RPMI7951 (cell line): ENCODE results near the gene WIPF3. TPM values are rescaled to one million over a fixed set of nuclear protein-coding genes. Genes with fewer than 3 reads are reported as not detected.

Source experiments
- DNase-seq: peaks from one replicate; pipeline ENCODE4 v3.0.0-alpha.2; 2012; ENCODE audit warnings: low read depth
- total RNA-seq: library from RNA; depleted of rRNA; stranded (reverse); fragments of >200 nt; shearing (Covaris generic); gene quantifications from 2 replicates; pipeline ENCODE4 v1.2.3, GENCODE V29; 2014

WIPF3 gene
- total RNA-seq, 1 experiment from 2014 or later, result not detected

DNA sequence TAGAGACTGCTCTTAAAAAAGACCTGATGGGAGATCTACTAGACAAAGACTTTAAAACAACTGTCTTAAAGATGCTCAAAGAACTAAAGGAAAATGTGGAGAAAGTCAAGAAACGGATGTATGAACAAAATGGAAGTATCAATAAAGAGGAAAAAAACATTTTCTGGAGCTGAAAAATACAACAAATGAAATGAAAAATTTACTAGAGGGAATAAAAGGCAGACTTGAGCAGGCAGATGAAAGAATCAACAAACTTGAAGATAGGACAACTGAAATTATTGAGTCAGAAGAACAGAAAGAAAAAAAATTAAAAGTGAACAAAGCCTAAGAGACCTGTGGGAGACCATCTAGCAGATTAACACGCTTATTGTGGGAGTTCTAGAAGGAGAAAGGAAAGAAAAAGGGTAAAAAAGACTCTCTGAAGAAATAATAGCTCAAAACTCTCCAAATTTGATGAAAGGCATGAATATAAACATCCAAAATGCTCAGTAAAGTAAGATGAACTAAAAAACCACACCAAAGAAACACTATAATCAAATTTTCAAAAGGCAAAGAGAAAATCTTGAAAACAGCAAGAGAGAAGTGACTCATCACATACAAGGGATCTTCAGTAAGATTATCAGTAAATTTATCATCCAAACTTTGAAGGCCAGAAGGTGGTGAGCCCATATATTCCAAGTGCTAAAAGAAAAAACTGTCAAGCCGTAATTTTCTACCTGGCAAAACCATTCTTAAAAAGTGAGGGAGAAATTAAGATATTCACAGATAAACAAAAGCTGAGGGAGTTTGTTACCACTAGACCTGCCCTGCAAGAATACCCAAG is 100.1 kb downstream of the WIPF3 start:
- DNase-seq, result no peak

DNA sequence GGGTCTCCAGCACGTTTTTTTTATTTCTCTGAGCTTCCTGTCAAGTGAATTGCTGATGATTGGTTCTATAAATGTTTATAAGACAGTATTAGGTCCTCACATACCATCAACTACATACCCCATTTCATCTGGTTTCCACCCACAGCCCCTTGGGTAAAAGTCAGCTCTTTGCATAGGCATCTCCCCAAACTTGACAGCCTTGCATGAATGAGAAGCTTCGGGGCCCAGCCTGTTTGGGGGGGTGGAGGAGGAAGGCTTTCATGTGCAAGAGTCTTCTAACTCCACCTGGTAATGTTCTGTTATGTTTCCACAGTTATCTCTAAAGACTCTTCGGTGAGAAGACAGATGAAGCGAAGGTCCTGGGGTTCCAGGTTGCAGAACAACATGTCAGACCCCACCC is 107.9 kb downstream of the WIPF3 start:
- no peak for DNase-seq

DNA sequence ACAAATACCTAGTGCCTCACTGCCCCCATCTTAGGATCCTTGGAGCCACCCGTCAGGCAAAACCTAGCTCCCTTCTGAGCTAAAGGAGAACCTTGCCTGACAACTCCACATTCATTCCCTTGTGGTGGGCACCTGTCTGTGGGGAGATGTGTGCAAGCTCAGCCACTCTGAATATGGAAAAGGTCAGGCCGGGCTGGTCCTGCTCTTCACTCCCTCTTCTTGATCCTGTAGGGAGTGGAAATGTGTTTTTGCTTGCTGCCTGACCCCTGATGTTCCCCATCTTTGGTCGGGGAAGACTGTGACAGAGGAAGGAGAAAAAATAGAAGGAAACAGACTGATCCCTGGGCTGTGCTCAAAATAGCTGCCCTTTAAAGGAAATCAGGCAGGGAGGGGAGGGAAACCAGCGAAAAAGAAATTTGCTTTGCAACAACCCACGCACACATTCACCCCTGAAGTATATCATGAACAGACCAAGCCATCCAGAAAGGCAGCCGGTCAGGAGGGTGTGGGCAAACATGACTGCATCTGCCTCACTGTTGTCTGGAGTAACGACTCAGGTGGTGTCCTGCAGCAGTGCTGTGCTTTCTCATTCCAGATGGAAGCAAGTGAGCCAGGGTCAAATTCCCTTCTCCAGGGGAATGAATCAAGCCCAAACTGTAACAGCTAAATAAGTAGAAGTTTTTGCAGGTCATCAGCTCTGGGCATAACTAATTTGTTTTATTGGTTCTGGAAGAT is 109.3 kb downstream of the WIPF3 start:
- no peak for DNase-seq

DNA sequence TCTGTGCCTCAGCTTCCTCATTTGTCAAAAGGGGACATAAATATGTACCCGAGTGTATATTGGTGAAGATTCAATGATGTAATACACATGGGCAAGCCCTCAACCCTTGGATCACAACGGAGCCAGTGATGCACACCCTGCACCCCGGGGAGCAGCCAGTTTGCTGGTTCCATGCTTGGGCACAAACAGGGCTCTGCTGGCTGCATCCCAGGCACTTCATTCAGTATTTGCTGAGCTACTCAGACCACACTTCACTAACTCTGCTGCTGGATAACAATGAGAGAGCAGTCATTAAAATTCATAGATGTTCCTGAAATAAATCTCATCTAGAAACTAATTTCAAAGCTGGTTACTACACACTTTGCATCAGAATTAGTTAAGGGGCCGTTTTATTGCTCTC is 111.3 kb downstream of the WIPF3 start:
- no peak for DNase-seq

DNA sequence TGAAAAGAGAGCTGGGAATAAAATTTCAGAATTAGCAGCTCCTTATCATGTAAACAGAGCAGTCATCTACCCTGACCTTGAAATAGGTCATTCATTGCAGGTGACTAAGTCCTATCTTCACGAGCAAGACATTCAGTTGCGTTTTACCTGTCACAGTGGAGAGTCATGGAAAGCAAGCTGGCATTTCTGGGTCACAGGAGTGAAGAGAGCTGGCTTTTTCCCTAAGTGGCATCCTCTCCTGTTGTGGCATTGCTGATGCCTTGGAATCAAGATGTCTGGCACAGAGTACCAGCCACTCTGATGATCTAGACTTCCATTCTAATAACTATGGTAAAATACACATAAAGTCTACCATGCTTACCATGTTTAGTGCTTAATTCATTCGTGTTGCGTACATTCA is 112.5 kb downstream of the WIPF3 start:
- DNase-seq, result no peak

DNA sequence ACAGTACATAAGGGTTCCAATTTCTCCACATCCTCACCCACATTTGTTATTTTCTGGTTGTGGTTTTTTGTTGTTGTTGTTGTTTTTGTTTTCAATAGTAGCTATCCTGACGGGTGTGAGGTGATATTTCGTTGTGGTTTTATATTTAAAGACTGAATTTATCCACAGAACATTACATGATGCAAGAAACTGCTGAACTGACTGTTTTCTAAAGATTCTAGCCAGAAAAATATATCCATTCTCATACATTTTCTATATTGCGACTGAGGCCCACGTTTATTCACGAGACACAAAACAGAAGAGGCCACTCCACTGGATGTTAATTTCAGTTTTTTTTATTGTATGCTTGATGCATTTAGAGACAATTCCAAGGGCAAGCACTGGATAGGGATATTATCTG is 113.5 kb downstream of the WIPF3 start:
- DNase-seq, result no peak

DNA sequence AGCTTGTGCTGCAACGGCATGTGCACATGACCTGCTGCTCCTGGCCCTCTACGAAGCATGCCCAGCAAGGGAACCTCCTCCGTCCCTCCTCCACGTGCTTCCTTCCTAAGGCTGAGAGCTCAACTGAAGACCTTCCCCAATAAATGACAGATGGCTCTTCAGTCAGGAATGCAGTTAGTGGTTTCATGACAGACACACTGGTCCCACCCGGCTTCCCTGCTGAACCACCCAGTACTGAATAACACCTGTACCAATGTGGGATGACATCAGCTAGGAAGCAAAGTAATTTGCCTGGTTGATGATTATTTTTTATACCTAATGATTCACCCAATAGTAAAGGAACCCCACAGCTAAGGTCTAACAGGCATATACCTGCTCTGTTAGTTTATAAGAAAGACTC is 114.2 kb downstream of the WIPF3 start:
- no peak for DNase-seq

DNA sequence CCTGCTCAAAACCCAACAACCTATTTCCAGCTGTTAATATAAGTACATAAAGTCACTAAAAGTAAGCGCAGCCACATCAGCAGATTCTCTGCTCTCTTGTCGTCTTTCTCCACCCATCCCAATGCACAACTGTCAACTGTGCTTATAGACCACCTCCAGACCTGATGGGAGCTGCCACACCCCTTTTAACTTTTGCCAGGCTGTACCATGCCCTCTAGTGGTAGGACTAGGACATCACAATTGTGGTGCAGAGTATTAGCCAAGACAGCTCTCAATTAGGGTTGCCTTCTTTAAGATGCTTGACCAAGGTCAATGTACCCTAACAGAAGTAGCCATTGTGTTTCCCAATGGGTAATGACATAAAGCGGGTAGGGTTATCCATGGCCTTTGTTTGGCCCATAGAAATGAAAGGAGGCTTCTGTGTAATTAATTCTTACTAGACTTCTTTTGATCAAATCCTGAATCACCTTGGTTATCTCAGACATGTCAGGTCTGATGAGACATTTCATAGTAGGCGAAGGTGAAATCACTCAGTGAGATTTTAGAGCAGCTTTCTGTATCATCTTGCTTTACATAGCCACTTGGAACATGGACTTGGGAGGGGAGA is 115.2 kb downstream of the WIPF3 start:
- DNase-seq, result peak; percentile 68

DNA sequence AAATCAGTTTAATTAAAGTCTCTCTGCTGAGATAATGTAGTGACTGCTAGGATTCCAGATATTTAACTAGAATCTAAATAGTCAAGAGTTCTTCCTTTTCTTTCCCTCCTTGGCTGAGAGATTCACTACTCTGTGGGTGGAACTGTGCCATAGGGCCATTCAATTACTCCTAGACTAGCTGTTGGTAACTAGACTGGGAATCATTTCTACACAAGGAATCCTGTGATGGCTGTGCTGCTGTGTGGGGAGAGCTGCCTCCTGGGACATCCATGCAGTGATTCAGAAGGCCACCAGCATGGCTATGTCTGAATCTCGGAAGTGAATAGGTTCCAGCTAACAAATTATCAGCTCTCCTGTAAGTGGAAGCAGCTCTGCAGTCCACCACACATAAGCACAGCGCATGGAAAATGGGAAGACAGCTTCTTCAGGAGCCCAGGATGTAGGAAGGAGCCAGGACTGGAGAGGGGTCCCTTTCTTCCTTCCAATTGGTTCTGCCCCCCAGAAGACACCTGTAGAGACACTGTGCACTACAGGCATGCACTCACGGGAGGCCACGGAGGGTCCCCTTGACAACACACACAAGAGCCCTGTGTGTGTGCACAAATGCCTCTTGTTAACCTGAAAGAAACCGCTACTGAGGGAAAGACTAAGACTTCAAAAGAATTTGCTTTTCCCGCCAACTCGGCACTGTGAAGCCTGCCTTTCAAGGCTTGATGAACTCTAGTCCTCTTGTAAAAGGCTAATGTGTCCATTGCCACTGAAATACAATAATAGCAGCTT is 116.8 kb downstream of the WIPF3 start:
- no peak for DNase-seq

DNA sequence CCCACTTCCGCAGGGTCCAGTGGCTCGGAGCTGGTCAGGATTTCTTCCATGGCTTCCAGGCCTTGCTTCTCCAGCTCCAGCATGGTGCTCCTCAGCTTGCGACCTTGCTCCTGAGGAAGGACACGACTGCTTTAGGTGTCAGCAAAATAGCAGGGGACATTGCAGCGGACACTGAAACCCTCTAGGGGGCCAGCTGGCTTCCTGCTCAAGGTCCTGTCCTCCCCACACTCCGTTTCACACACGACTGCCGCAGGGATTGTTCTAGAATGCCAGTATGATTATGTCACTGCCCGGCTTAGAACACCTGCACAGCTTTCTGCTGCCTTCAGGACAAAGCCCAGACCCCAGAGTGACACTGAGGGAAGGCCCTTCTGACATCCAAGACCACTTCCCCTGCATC is 117.7 kb downstream of the WIPF3 start:
- DNase-seq, result no peak

DNA sequence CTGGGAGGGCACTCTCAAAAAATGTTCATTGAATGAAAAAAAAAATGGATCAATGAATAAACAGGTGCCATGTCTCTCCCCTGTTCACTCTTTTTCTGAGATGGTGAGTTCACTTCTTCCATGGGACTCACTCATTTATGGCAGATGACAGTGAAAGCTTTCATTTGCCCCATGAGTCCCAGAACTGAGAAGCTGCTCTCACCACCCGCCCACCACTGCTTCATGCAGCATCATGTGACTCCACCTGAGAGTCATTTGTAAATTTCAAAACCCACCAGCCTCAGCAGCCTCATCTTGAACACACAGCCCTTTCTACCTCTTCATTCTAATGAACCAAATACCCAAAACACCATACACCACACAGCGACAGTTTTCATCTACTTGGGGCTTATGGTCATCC is 118.4 kb downstream of the WIPF3 start:
- no peak for DNase-seq

DNA sequence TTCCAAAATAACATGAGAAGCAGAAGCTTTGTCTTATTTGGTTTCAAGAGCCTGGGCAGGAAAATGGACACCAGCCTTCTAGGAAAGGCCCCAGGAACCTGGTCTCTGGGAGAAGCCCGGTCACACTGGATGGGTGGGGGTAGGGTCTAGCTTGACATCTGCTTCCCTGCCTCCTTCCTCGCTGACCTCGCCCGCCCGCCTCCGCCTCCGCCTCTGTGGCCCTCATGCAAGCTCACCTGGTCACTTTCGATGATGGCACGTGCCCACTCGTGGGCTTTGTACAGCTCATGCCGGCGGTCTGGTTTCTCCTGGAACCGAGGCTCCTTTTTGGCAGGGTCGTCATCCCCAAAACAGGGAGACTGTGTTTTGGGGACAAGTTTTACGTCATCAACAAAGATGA is 119.9 kb downstream of the WIPF3 start:
- no peak for DNase-seq

DNA sequence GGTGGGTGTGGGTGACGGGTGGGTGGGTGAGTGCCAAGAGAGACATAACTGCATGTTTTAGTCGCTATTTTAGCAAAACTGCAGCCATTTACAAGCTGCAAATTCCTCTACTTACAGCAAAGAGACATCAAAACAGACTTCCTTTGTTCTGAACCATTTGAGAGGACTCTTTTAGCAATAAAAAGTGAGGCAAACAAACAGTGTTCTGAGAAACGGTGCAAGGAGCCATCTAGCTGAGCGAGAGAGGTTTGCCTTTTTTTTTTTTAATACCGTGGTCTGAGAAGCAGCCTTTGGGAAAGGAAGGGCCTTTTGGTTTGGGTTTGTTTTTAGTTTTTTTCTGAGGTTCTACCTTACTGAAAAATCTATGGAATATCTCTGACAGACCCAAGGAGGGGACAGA is 120.4 kb downstream of the WIPF3 start:
- no peak for DNase-seq

DNA sequence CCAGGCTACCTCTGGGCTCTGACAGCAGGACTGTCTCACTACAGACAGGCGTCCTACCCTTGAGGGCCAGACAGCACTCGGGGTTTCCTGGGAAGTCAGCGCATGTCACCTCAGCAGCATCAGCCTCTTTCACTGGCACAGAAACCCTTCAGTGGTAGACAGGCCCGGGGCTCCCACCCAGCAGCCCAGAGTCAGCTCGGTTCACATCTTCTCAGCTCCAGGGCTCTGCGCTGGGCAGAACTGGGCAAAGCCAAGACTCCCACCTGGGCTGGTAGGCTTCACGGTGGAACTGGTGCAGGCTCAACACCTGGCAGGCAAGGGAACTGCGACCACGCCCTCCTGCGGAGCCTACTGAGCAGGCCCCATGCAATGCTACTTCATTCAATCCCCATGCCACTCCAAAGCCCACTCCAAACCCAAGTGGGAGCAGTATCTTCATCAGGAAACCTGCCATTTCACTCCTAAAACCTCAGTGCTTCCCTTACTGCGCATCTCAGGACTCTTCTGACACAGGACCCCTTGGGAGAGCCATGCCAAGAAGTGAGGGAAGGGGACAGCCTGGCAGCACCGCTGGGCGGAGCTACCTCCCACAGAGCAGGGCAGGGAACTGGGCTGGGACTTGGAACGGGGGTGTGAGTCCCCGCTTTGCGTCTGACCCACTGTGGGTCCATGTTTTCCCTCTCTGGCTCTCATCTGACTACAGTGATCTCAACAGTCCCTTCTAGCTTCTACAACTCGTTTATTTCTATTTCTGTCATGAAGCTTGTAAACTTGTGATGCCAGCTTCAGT is 122.9 kb downstream of the WIPF3 start:
- no peak for DNase-seq

DNA sequence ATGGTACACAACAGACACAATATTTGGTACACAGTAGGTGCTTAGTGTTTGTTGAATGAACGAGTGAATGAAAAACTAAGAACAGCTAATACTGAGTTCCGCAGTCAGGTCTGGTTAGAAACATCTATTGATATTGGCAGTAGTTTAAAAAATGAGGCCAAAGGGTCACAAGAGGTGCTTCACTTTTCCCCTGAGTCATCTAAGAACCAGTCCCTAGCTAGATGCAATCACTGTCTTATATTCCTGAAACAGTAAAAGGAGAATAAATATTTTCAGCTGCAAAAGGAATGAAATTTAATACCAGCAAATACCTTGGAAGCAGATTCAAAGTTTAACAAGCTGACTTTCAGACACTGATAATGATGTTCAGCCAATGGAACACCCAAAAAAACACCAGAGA is 128.8 kb downstream of the WIPF3 start:
- no peak for DNase-seq

DNA sequence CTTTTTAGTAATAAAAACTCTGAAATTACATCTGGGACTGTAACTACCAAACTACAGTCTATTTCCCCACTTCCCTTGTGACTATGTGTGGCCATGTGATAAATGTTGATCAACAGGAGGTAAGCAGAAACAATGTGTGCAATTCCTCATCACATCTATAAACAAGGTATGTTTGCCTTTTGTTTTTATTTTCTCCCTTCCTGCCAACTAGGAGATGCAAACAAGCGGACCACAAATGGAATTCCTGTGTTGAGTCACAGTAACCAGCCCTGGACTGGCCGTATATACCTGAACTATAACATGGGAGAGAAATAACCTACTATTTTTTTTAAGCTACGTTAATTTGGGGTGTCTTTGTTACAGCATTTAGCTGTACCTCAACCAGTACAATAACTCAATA is 130.8 kb downstream of the WIPF3 start:
- DNase-seq, result no peak

DNA sequence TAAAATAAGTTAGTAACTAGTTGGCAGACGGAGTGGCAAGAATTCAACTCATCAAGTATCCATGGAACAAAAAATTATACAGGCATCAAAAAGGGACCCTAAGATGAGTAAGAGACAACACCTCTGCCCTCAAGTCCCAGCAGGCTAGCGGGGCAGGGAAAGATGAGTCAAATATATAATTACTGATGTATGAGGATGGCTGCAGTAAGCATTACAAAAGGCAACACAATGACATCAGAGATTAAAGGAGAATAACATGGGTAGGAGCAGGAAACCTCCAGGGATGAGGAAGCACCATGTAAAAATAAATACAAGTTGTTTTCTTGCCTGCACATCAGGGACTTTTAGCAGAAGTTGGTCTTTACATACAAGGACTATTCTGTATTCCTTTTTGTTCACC is 133.9 kb downstream of the WIPF3 start:
- DNase-seq, result no peak

DNA sequence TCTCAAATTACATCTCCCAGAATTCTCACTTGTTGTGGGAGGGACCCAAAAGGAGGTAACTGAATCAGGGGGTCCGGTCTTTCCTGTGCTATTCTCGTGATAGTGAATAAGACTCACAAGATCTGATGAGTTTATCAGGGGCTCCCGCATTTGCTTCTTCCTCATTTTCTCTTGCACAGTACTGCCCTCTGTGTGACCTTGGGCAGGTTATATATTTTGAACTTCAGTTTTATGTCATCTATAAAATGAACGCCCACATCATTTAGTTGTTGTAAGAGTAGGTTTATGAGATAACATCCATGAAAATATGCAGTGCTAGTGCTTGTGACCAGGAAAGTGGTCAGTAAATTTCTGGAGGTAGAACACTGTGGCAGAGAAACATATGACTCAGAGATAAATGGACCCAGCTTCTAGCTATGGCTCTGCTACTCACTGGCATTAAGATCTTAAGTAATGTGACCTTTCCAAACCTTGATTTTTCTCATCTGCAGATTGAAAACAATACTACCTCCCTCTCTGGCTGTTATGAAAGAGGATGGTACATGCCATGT is 139.0 kb downstream of the WIPF3 start:
- DNase-seq, result no peak

DNA sequence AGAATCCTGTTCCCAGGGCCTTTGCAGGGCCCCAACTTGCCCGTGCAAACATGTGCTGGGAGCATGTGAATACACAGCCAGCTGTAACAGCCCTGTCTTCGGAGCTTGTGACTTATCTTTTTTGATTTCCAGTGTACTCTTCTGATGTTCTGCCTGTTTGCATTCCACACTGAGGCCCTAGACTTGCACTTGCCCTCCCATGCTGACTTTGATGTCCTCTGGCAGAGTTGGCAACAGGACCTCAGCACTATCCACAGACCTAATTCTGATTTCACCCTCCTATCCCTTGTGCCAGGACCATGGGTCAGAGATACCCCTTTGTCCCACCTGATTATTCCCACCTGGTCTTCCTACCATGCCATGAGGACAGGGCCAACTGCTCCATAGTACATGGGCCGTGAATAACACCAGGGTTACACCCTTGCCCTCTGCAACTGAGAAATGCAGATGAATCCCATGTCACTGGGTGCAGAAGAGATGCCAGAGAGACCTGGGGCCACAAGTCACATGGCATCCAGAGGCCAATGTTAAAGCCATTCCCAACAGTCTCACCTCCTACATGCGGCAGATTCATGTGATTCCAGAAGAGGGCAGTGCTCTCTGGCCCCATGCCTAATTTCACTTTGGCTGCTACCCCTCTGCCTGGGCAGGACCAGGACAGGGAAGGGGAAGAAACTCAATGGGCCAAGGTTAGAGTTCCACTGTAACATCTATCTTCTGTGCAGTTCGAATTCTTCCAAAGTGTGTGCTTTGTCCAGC is 140.3 kb downstream of the WIPF3 start:
- DNase-seq, result peak; percentile 47

DNA sequence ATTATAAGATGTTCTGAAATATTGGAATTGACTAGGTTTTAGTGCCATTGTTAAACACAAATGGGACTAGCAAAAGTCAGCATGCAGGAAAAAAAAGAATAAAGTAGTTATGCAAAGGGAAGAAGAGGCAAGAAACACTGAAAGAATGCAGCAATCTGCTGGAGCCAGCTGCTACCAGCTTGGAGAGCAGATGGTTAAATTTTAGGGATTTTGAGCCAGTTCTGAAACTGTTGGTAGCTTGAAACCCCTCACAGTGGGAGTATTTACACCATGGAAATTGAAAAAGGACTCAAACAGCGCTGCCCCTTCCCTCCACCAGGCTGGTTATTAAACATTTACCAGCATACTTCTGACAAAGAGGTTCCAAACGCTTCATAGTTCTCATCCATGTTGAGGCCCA is 142.3 kb downstream of the WIPF3 start:
- DNase-seq, result no peak
